GM12878 (cell line): ENCODE results near the gene NFS1. TPM values are rescaled to one million over a fixed set of nuclear protein-coding genes. Genes with fewer than 3 reads are reported as not detected.
A peak's percentile ranks its signal among the peaks of the same experiment; 100 is the strongest.

ENCODE experiments used
- ATAC-seq: fragments of 200-7000 bp; cut with Tn5 transposase; 3 replicates; pipeline ENCODE4 v1.9.1; 2020; ENCODE audit warnings: mild to moderate bottlenecking, moderate library complexity
- BruUV-seq: library from RNA; stranded (reverse); fragments of 400-500 nt; replicated peaks from 2 replicates; lab custom pipeline; 2021; lab: Mats Ljungman, UMichigan
- CTCF ChIA-PET: fragments of 300-600 bp; sonication (Branson Sonifier 250); formaldehyde crosslinking; extraction: SDS; loops from one replicate; lab custom pipeline; 2021; ENCODE audit warnings: inconsistent platforms; lab: Yijun Ruan, JAX
- POLR2A ChIA-PET: fragments of 350-600 bp; formaldehyde crosslinking; extraction: SDS; loops from one replicate; lab custom pipeline; 2021; ENCODE audit warnings: inconsistent platforms; lab: Charles Lee
- RAD21 ChIA-PET: fragments of 300-600 bp; sonication (Branson Sonifier 250); formaldehyde crosslinking; loops from one replicate; lab custom pipeline; 2023; ENCODE audit warnings: antibody characterized with exemption; ENCODE audit not compliant: unreplicated experiment; lab: Charles Lee
- SMC1A ChIA-PET: fragments of 300-600 bp; sonication (Branson Sonifier 250); formaldehyde crosslinking; loops from one replicate; lab custom pipeline; 2023; ENCODE audit not compliant: unreplicated experiment, uncharacterized antibody; lab: Charles Lee
- DNase-seq: peaks from one replicate; pipeline ENCODE4 v3.0.0-alpha.2; 2011; ENCODE audit warnings: low read depth, low spot score
- FAIRE-seq: peaks from 3 replicates; lab custom pipeline; 2011; peaks lifted over from hg19 to GRCh38; lab: Jason Lieb, UNC
- H2AFZ ChIP-seq: 2 replicates; pipeline ENCODE4 v1.6.0; 2011; ENCODE audit warnings: low read depth, low read length, control low read depth; ENCODE audit not compliant: control insufficient read depth
- H3K27ac ChIP-seq: 2 replicates; pipeline ENCODE4 v1.5.1; 2011; ENCODE audit warnings: control low read depth; ENCODE audit not compliant: control insufficient read depth, insufficient read depth
- H3K27me3 ChIP-seq, 2 experiments: replicated peaks in 1 of 2; 2 replicates each; pipeline versions ENCODE4 v1.6.0 to v1.6.1; 2011; ENCODE audit warnings: low read length in 1 of 2; ENCODE audit not compliant: control insufficient read depth in 2 of 2, insufficient read depth in 2 of 2
- H3K36me3 ChIP-seq, 2 experiments: 2 replicates each; pipeline ENCODE4 v1.5.1; 2011; ENCODE audit warnings: low read length in 1 of 2; ENCODE audit not compliant: control insufficient read depth in 2 of 2, insufficient read depth in 2 of 2
- H3K4me1 ChIP-seq: 2 replicates; pipeline ENCODE4 v1.6.1; 2011; ENCODE audit warnings: mild to moderate bottlenecking, low read length, moderate library complexity, mixed read lengths; ENCODE audit not compliant: control insufficient read depth, insufficient read depth
- H3K4me2 ChIP-seq: 2 replicates; pipeline ENCODE4 v1.6.0; 2011; ENCODE audit warnings: control low read depth; ENCODE audit not compliant: control insufficient read depth, insufficient read depth
- H3K4me3 ChIP-seq: fragments of 200-600 bp; sonication (generic); 2 replicates; pipeline ENCODE4 v1.5.1; 2016
- H3K79me2 ChIP-seq: 2 replicates; pipeline ENCODE4 v1.6.0; 2011; ENCODE audit warnings: low read length; ENCODE audit not compliant: control insufficient read depth, insufficient read depth
- H3K9ac ChIP-seq: 2 replicates; pipeline ENCODE4 v1.8.0; 2011; ENCODE audit warnings: low read length, control low read depth, mixed read lengths; ENCODE audit not compliant: control insufficient read depth, insufficient read depth
- H3K9me3 ChIP-seq: replicated peaks from 3 replicates; pipeline ENCODE4 v1.5.1; 2011; ENCODE audit warnings: mild to moderate bottlenecking, low read length; ENCODE audit not compliant: control insufficient read depth, insufficient read depth
- H4K20me1 ChIP-seq: 2 replicates; pipeline ENCODE4 v1.6.0; 2011; ENCODE audit not compliant: control insufficient read depth, insufficient read depth
- ASH2L ChIP-seq: fragments of 300-600, 200-600 bp; sonication (generic); IDR thresholded peaks from 2 replicates; pipeline ENCODE4 v1.6.1; 2017; ENCODE audit warnings: low read depth, mild to moderate bottlenecking, borderline replicate concordance
- BRCA1 ChIP-seq: IDR thresholded peaks from 2 replicates; pipeline ENCODE4 v1.6.1; 2011; ENCODE audit warnings: low read depth, low read length, improper control_type of control experiment
- MTA3 ChIP-seq: IDR thresholded peaks from 2 replicates; pipeline ENCODE4 v1.6.1; 2012; ENCODE audit warnings: low read length, inconsistent platforms, borderline replicate concordance
- NFIC ChIP-seq: IDR thresholded peaks from 2 replicates; pipeline ENCODE4 v1.6.1; 2012; ENCODE audit warnings: low read depth, mild to moderate bottlenecking, inconsistent platforms, low read length, moderate library complexity
- NR2C1 ChIP-seq: fragments of 450-650 bp; IDR thresholded peaks from 2 replicates; pipeline ENCODE4 v1.6.1; 2017; ENCODE audit warnings: antibody characterized with exemption, mild to moderate bottlenecking, moderate library complexity
- POLR2A ChIP-seq: IDR thresholded peaks from 2 replicates; pipeline ENCODE4 v1.6.1; 2011; ENCODE audit warnings: low read depth, mild to moderate bottlenecking, low read length
- SMAD1 ChIP-seq: fragments of 450-650 bp; IDR thresholded peaks from 2 replicates; pipeline ENCODE4 v1.6.1; 2018; ENCODE audit warnings: mild to moderate bottlenecking, low read depth; ENCODE audit not compliant: partially characterized antibody
- SPI1 ChIP-seq: IDR thresholded peaks from 2 replicates; pipeline ENCODE4 v1.6.1; 2011; ENCODE audit warnings: low read depth, mild to moderate bottlenecking, low read length, moderate library complexity, borderline replicate concordance; ENCODE audit not compliant: insufficient read depth
- SUZ12 ChIP-seq: fragments of 200-600 bp; sonication (generic); IDR thresholded peaks from one replicate; pipeline ENCODE4 v1.6.1; 2018; ENCODE audit warnings: antibody characterized with exemption, mild to moderate bottlenecking; ENCODE audit not compliant: unreplicated experiment
- TAF1 ChIP-seq: IDR thresholded peaks from 2 replicates; pipeline ENCODE4 v1.6.1; 2011; ENCODE audit warnings: mild to moderate bottlenecking, low read depth, low read length, borderline replicate concordance
- TCF12 ChIP-seq: IDR thresholded peaks from 2 replicates; pipeline ENCODE4 v1.6.1; 2011; ENCODE audit warnings: low read depth, mild to moderate bottlenecking, low read length
- ZNF274 ChIP-seq: IDR thresholded peaks from one replicate; pipeline ENCODE4 v1.8.0; 2011; ENCODE audit not compliant: insufficient read length, insufficient read depth
- WGBS: methylation state at CpG from one replicate; pipeline ENCODE4 v1.1.6; 2016; ENCODE audit warnings: low lambda C conversion rate; ENCODE audit not compliant: insufficient replicate concordance, insufficient coverage; ENCODE audit errors: missing lambda C conversion rate; 5-methylcytosine and 5-hydroxymethylcytosine counted together
- in situ Hi-C: fragments of 300-500 bp; cut with MboI; formaldehyde crosslinking; loops from 9 replicates; pipeline ENCODE4 v1.14.3; 2018; ENCODE audit warnings: mixed read lengths
- intact Hi-C: fragments of 100-400 bp; cut with micrococcal nuclease; formaldehyde crosslinking; loops from one replicate; pipeline ENCODE4 v1.14.2; 2022; ENCODE audit not compliant: unreplicated experiment
- polyA plus RNA-seq, 11 experiments: library from polyadenylated mRNA; depleted of rRNA in 4 of 11; unstranded in 6 of 11; stranded (reverse) in 5 of 11; fragments of >200 nt; fragmentation: Nextera tagmentation in 4 of 11; fragmentation: Illumina TruSeq in 1 of 11; extraction: Ambion mirVana in 4 of 11; extraction: Trizol in 1 of 11; gene quantifications; 1 replicate in 1 of 11; 2 replicates in 10 of 11; pipeline versions ENCODE4 v1.2.1 to v1.2.3, GENCODE V29; 2011 to 2016; ENCODE audit warnings: inconsistent platforms in 2 of 11, missing spikeins in 2 of 11, low read depth in 1 of 11
- total RNA-seq, 4 experiments: library from RNA; depleted of rRNA in 3 of 4; stranded (reverse); fragments of >200 nt in 3 of 4; fragmentation: Illumina TruSeq in 1 of 4; extraction: Trizol in 1 of 4; gene quantifications; 2 replicates each; pipeline versions ENCODE4 v1.2.1 to v1.2.3, GENCODE V29; 2013 to 2021
- TF ChIP-seq, protein P1 (sequence below): fragments of 150-350 bp; IDR thresholded peaks from 2 replicates; pipeline ENCODE4 v1.6.1; 2016; ENCODE audit warnings: low read depth, low read length

Gene NFS1
- total and polyA plus RNA-seq, 10 of the 15 experiments (the other 5 are each of a cell fraction or from before 2014, with no cell fraction given) = 9.2 to 74.1 (median 38.6) TPM

- BruUV-seq = no TSS peak
Observed at GRCh38 chr20:35654415-35654814, 44.7 kb downstream of the NFS1 start.

DNA sequence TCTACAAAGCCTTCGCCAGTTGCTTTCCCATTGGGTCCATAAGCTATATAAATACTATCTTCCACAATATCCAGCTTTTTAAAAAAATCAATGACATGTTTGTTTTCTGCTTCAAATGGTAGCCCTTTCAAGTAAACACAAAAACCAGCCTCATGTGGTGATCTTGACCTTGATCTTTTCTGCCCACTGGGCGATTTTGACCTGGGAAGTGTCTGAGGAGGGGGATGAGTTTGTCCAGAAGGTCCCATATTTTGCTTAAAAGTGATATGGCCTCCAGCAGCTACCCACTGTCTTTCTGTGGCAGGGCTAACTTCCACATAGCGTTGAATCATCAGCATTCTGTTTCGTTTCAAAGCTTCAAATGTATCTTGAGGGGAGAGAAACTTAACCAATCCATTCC, 45.3 kb downstream of the NFS1 start:
- ChIA-PET CTCF (interaction anchor here (1.2 kb wide), 1 partner anchor 36 kb away, joined by 4 read pairs; no protein-coding TSS in a partner anchor), POLR2A (interaction anchor here (0.7 kb wide), 1 partner anchor 88 kb away, joined by 3 read pairs; the partner anchor contains the start of gene RBM39), RAD21 (interaction anchor here (0.6 kb wide), 1 partner anchor 75 kb away, joined by 3 read pairs; no protein-coding TSS in a partner anchor), SMC1A (interaction anchor here (1.1 kb wide), 1 partner anchor 81 kb away, joined by 3 read pairs; no protein-coding TSS in a partner anchor)
- FAIRE-seq = no peak
- H3K27me3 ChIP-seq = no peaks in the 10 kb centered on the region
- no peaks in the 10 kb centered on the region for H3K4me1 ChIP-seq
- in situ Hi-C loops = no loop called here
- H3K4me2 ChIP-seq = no peak overlapping the region
- peaks cover 19 to 30% of the 10 kb centered on the region in 2 experiments for H3K36me3 ChIP-seq
- TSS peak; percentile 24 for BruUV-seq
- H3K9me3 ChIP-seq = no peaks in the 10 kb centered on the region
- DNase-seq = no peak
- intact Hi-C loops = no loop called here
- WGBS = 97% methylated on average over 4 of the region's 4 CpGs
- no peak overlapping the region for H2AFZ ChIP-seq
- H4K20me1 ChIP-seq = peaks cover 10% of the 10 kb centered on the region
- no peak overlapping the region for H3K27ac ChIP-seq
- H3K79me2 ChIP-seq = peaks cover 84% of the 10 kb centered on the region
- ATAC-seq = no peak
- H3K4me3 ChIP-seq = no peak overlapping the region
- H3K9ac ChIP-seq = no peak overlapping the region
- TF ChIP-seq MTA3 (no peak), ASH2L (no peak), SUZ12 (no peak), BRCA1 (no peak), TAF1 (no peak), ZNF274 (no peak), SMAD1 (no peak), SPI1 (no peak), NFIC (no peak), TCF12 (no peak)
- TF ChIP-seq, protein P1, sequence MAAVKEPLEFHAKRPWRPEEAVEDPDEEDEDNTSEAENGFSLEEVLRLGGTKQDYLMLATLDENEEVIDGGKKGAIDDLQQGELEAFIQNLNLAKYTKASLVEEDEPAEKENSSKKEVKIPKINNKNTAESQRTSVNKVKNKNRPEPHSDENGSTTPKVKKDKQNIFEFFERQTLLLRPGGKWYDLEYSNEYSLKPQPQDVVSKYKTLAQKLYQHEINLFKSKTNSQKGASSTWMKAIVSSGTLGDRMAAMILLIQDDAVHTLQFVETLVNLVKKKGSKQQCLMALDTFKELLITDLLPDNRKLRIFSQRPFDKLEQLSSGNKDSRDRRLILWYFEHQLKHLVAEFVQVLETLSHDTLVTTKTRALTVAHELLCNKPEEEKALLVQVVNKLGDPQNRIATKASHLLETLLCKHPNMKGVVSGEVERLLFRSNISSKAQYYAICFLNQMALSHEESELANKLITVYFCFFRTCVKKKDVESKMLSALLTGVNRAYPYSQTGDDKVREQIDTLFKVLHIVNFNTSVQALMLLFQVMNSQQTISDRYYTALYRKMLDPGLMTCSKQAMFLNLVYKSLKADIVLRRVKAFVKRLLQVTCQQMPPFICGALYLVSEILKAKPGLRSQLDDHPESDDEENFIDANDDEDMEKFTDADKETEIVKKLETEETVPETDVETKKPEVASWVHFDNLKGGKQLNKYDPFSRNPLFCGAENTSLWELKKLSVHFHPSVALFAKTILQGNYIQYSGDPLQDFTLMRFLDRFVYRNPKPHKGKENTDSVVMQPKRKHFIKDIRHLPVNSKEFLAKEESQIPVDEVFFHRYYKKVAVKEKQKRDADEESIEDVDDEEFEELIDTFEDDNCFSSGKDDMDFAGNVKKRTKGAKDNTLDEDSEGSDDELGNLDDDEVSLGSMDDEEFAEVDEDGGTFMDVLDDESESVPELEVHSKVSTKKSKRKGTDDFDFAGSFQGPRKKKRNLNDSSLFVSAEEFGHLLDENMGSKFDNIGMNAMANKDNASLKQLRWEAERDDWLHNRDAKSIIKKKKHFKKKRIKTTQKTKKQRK = no peak

More at GRCh38 chr20:35654415-35654814, 44.7 kb downstream of the NFS1 start:
- ChIA-PET SMC1A (interaction anchor here (1.3 to 1.5 kb wide), 2 partner anchors 16 to 24 kb away, joined by 3 to 4 read pairs; no protein-coding TSS in a partner anchor), RAD21 (no interaction called here), POLR2A (interaction anchor here (0.6 to 0.7 kb wide), 2 partner anchors 88 to 198 kb away, joined by 3 to 10 read pairs; partner anchors contain the start of gene RBM39), CTCF (interaction anchor here (1.2 kb wide), 1 partner anchor 37 kb away, joined by 4 read pairs; no protein-coding TSS in a partner anchor)
- 99% methylated on average over 9 of the region's 9 CpGs for WGBS
- Histone ChIP-seq H3K36me3 (peaks cover 19 to 30% of the 10 kb centered on the region in 2 experiments), H3K27me3 (no peaks in the 10 kb centered on the region), H4K20me1 (peaks cover 10% of the 10 kb centered on the region), H3K9ac (no peak overlapping the region), H2AFZ (no peak overlapping the region), H3K4me1 (no peaks in the 10 kb centered on the region), H3K27ac (no peak overlapping the region), H3K79me2 (peaks cover 87% of the 10 kb centered on the region), H3K9me3 (no peaks in the 10 kb centered on the region), H3K4me3 (no peak overlapping the region), H3K4me2 (no peak overlapping the region)
- no peak for FAIRE-seq
- intact Hi-C loops = no loop called here
- ATAC-seq = no peak
- in situ Hi-C loops = no loop called here
- TF ChIP-seq POLR2A = 0 out of 2 replicates have a peak, but pooled peaks have one; percentile 10
- TF ChIP-seq NR2C1 = no peak
- no peak for DNase-seq
